ENCODE measurements around the gene ATXN1.

Gene ATXN1

GRCh38 chr6:16665992-16666391 lies 95.3 kb downstream of the ATXN1 start:
- no peak overlapping the region for H3K23ac ChIP-seq (ENCODE audit: low read length)
- no peak overlapping the region for H2BK15ac ChIP-seq (replicated peaks; ENCODE audit: low read depth)
- no peaks in the 10 kb centered on the region for H3K79me1 ChIP-seq (ENCODE audit: low read length)
- no peaks in the 10 kb centered on the region for H3K4me1 ChIP-seq (ENCODE audit: control insufficient read depth, low read depth, low read length)
- H3K79me2 ChIP-seq (ENCODE audit: control insufficient read depth, insufficient read depth, low read length), result no peaks in the 10 kb centered on the region
- no peak overlapping the region for H3K9ac ChIP-seq (ENCODE audit: low read length)
- no peak overlapping the region for H3K4me3 ChIP-seq (ENCODE audit: low read length)
- no peak overlapping the region for H3K4me2 ChIP-seq (ENCODE audit: low read length)
- no peak overlapping the region for H3K27ac ChIP-seq (ENCODE audit: low read depth, low read length)
- no peak overlapping the region for H2BK5ac ChIP-seq (ENCODE audit: low read length)
- H4K8ac ChIP-seq (ENCODE audit: low read depth, low read length), result no peak overlapping the region
- no peak overlapping the region for H2AK5ac ChIP-seq (ENCODE audit: low read length)
- no peaks in the 10 kb centered on the region for H3K27me3 ChIP-seq (ENCODE audit: insufficient read depth, low read length, poor library complexity)
- no peak overlapping the region for H3K56ac ChIP-seq (ENCODE audit: low read length)
- H3K18ac ChIP-seq (ENCODE audit: low read length), result no peak overlapping the region
- H2BK120ac ChIP-seq (ENCODE audit: low read depth, low read length), result no peak overlapping the region
- no peaks in the 10 kb centered on the region for H3K36me3 ChIP-seq (ENCODE audit: control insufficient read depth, insufficient read depth, low read length)
- no peak overlapping the region for H4K5ac ChIP-seq (ENCODE audit: low read length)
- no peak for DNase-seq
- WGBS (ENCODE audit: extremely low coverage, insufficient coverage, low lambda C conversion rate), result no CpG with 5 or more reads among the region's 2 CpGs
- H3K4ac ChIP-seq (ENCODE audit: low read depth, low read length), result no peak overlapping the region

GRCh38 chr6:16665182-16665581 lies 96.1 kb downstream of the ATXN1 start:
- Histone ChIP-seq H4K5ac (ENCODE audit: low read length) (no peak overlapping the region), H2BK120ac (ENCODE audit: low read depth, low read length) (no peak overlapping the region), H2AK5ac (ENCODE audit: low read length) (no peak overlapping the region), H3K4me1 (ENCODE audit: control insufficient read depth, low read depth, low read length) (no peaks in the 10 kb centered on the region), H3K56ac (ENCODE audit: low read length) (no peak overlapping the region), H3K36me3 (ENCODE audit: control insufficient read depth, insufficient read depth, low read length) (no peaks in the 10 kb centered on the region), H2BK5ac (ENCODE audit: low read length) (no peak overlapping the region), H2BK15ac (replicated peaks; ENCODE audit: low read depth) (no peak overlapping the region), H3K23ac (ENCODE audit: low read length) (no peak overlapping the region), H3K27me3 (ENCODE audit: insufficient read depth, low read length, poor library complexity) (no peaks in the 10 kb centered on the region), H3K4ac (ENCODE audit: low read depth, low read length) (no peak overlapping the region), H3K27ac (ENCODE audit: low read depth, low read length) (no peak overlapping the region), H3K4me2 (ENCODE audit: low read length) (no peak overlapping the region), H4K8ac (ENCODE audit: low read depth, low read length) (no peak overlapping the region), H3K4me3 (ENCODE audit: low read length) (no peak overlapping the region), H3K18ac (ENCODE audit: low read length) (no peak overlapping the region), H3K9ac (ENCODE audit: low read length) (no peak overlapping the region), H3K79me1 (ENCODE audit: low read length) (no peaks in the 10 kb centered on the region), H3K79me2 (ENCODE audit: control insufficient read depth, insufficient read depth, low read length) (no peaks in the 10 kb centered on the region)
- WGBS (ENCODE audit: extremely low coverage, insufficient coverage, low lambda C conversion rate), result no CpG with 5 or more reads among the region's 1 CpG
- no peak for DNase-seq

DNA sequence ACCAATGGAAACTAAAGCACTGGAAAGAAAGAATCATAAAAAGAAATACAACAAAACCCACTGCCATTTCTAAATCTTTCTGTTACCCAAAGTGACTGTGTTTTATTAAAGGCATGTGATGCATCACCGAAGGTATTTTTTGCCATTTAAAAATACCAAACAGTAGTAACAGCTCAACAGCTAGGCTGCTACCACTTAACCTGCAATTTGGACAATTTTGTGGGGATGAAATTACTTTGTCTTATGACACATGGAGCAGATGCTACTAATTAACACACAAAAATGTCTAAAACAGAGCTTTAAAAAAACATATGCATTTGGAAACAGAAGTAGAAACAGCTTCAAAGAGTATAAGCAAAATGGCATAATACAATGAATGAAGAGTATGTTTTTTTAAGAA lies 97.4 kb downstream of the ATXN1 start:
- no peak for DNase-seq
- Histone ChIP-seq H3K56ac (ENCODE audit: low read length) (no peak overlapping the region), H3K4me2 (ENCODE audit: low read length) (no peak overlapping the region), H3K79me1 (ENCODE audit: low read length) (no peaks in the 10 kb centered on the region), H3K4me3 (ENCODE audit: low read length) (no peak overlapping the region), H3K27ac (ENCODE audit: low read depth, low read length) (no peak overlapping the region), H2BK15ac (replicated peaks; ENCODE audit: low read depth) (no peak overlapping the region), H2BK5ac (ENCODE audit: low read length) (no peak overlapping the region), H3K27me3 (ENCODE audit: insufficient read depth, low read length, poor library complexity) (no peaks in the 10 kb centered on the region), H3K79me2 (ENCODE audit: control insufficient read depth, insufficient read depth, low read length) (no peaks in the 10 kb centered on the region), H4K8ac (ENCODE audit: low read depth, low read length) (no peak overlapping the region), H3K23ac (ENCODE audit: low read length) (no peak overlapping the region), H3K18ac (ENCODE audit: low read length) (no peak overlapping the region), H4K5ac (ENCODE audit: low read length) (no peak overlapping the region), H3K4ac (ENCODE audit: low read depth, low read length) (no peak overlapping the region), H2AK5ac (ENCODE audit: low read length) (no peak overlapping the region), H3K36me3 (ENCODE audit: control insufficient read depth, insufficient read depth, low read length) (no peaks in the 10 kb centered on the region), H3K9ac (ENCODE audit: low read length) (no peak overlapping the region), H2BK120ac (ENCODE audit: low read depth, low read length) (no peak overlapping the region), H3K4me1 (ENCODE audit: control insufficient read depth, low read depth, low read length) (no peaks in the 10 kb centered on the region)
- WGBS (ENCODE audit: extremely low coverage, insufficient coverage, low lambda C conversion rate), result no CpG with 5 or more reads among the region's 1 CpG

DNA sequence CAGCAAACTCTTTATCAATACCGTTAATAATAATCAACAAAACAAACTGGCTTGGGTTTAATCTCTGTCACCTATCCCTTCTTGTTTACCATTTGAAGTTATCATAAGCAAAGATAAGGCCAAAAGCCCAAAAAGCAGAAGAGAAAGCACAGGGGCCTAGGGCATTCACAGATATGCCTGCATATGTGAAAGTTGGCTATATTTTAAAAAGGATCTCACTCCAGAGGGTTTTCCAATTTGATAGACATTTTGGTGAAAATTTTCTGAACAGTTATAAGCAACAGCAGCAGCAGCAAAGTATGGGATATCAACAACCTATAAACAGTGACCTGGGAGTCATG lies 101.1 kb downstream of the ATXN1 start:
- Histone ChIP-seq H4K5ac (ENCODE audit: low read length) (no peak overlapping the region), H3K4ac (ENCODE audit: low read depth, low read length) (no peak overlapping the region), H3K36me3 (ENCODE audit: control insufficient read depth, insufficient read depth, low read length) (no peaks in the 10 kb centered on the region), H3K9ac (ENCODE audit: low read length) (no peak overlapping the region), H3K79me2 (ENCODE audit: control insufficient read depth, insufficient read depth, low read length) (no peaks in the 10 kb centered on the region), H3K27ac (ENCODE audit: low read depth, low read length) (no peak overlapping the region), H2BK15ac (replicated peaks; ENCODE audit: low read depth) (no peak overlapping the region), H3K4me3 (ENCODE audit: low read length) (no peak overlapping the region), H3K79me1 (ENCODE audit: low read length) (no peaks in the 10 kb centered on the region), H2BK5ac (ENCODE audit: low read length) (no peak overlapping the region), H3K18ac (ENCODE audit: low read length) (no peak overlapping the region), H3K4me2 (ENCODE audit: low read length) (no peak overlapping the region), H3K27me3 (ENCODE audit: insufficient read depth, low read length, poor library complexity) (no peaks in the 10 kb centered on the region), H4K8ac (ENCODE audit: low read depth, low read length) (no peak overlapping the region), H3K23ac (ENCODE audit: low read length) (no peak overlapping the region), H3K56ac (ENCODE audit: low read length) (no peak overlapping the region), H2AK5ac (ENCODE audit: low read length) (no peak overlapping the region), H3K4me1 (ENCODE audit: control insufficient read depth, low read depth, low read length) (peaks cover 3% of the 10 kb centered on the region), H2BK120ac (ENCODE audit: low read depth, low read length) (no peak overlapping the region)
- no peak for DNase-seq
- WGBS (ENCODE audit: extremely low coverage, insufficient coverage, low lambda C conversion rate), result 100% methylated on average over 1 of the region's 1 CpG

DNA sequence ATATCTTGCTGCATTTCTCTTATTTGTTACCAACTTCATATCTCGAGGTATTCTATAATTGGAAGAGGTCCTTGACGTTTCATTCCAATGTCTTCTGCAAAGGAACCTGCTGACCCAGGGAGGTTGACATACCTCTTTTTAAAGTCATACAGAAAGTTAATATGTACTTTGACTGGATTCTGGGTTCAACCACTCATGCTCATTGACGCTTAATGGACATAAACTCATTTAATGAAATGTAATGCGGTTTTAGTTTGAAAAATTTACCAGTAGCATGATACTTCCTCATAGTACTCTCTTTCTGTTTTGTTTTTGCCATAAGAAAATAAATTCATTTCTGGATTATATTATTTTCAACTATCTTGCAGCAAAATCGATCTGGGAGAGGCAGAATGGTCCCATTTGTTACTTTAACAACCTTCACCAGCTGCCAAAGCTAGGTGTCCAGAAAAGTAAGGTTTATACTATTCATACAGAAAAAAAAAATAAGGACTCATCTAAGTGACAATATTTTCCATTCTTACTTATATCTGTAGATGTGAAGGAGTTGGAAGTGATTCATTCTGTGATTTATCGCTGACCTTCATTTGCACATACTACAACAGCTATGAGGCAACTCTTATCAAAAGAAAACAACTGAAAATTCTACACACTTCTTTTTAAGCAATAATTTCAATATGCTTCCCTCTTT lies 101.6 kb downstream of the ATXN1 start:
- no peak overlapping the region for H3K18ac ChIP-seq (ENCODE audit: low read length)
- no peak overlapping the region for H2BK120ac ChIP-seq (ENCODE audit: low read depth, low read length)
- no peak overlapping the region for H2BK15ac ChIP-seq (replicated peaks; ENCODE audit: low read depth)
- H3K27me3 ChIP-seq (ENCODE audit: insufficient read depth, low read length, poor library complexity), result no peaks in the 10 kb centered on the region
- H3K9ac ChIP-seq (ENCODE audit: low read length), result no peak overlapping the region
- no peak overlapping the region for H3K4ac ChIP-seq (ENCODE audit: low read depth, low read length)
- DNase-seq, result no peak
- H2AK5ac ChIP-seq (ENCODE audit: low read length), result no peak overlapping the region
- no peak overlapping the region for H3K27ac ChIP-seq (ENCODE audit: low read depth, low read length)
- no peak overlapping the region for H4K8ac ChIP-seq (ENCODE audit: low read depth, low read length)
- no peak overlapping the region for H3K56ac ChIP-seq (ENCODE audit: low read length)
- H2BK5ac ChIP-seq (ENCODE audit: low read length), result no peak overlapping the region
- no peak overlapping the region for H3K23ac ChIP-seq (ENCODE audit: low read length)
- H3K4me2 ChIP-seq (ENCODE audit: low read length), result no peak overlapping the region
- H3K4me1 ChIP-seq (ENCODE audit: control insufficient read depth, low read depth, low read length), result peaks cover 3% of the 10 kb centered on the region
- no peaks in the 10 kb centered on the region for H3K79me1 ChIP-seq (ENCODE audit: low read length)
- WGBS (ENCODE audit: extremely low coverage, insufficient coverage, low lambda C conversion rate), result no CpG with 5 or more reads among the region's 6 CpGs
- no peak overlapping the region for H3K4me3 ChIP-seq (ENCODE audit: low read length)
- H3K36me3 ChIP-seq (ENCODE audit: control insufficient read depth, insufficient read depth, low read length), result no peaks in the 10 kb centered on the region
- H4K5ac ChIP-seq (ENCODE audit: low read length), result no peak overlapping the region
- H3K79me2 ChIP-seq (ENCODE audit: control insufficient read depth, insufficient read depth, low read length), result no peaks in the 10 kb centered on the region

DNA sequence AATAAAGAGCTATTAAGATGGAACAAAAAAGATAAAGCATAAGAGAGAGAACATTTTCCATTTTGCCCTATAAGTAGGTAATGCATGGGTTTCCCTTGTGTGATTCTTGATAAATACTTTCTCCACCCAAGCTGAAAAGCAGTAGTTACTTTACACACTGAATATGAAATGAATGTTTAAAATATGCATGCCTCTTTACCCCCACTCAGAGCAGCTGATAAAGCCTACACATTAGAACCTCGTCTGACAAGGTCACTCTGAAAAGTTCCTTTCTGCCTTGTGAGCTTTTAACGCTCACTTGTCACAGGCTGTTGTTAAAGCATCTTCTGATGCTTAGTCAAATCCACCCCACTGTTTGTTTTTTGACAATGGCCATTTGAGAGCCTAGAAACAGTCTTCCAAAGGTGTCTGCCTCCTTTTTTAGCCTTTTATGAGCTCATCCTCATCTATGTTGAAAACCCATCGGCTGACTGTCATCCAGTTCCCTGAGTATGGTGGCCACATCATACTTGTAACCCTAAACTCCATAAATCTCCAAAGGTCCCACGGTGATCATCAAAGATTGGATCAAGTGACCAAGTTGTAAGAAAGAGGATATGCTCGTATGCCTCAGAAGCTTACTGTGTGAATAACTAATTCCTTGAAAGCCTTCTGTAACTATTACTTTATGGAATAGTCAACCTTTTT lies 102.8 kb downstream of the ATXN1 start:
- Histone ChIP-seq H3K79me1 (ENCODE audit: low read length) (no peaks in the 10 kb centered on the region), H2AK5ac (ENCODE audit: low read length) (no peak overlapping the region), H3K27me3 (ENCODE audit: insufficient read depth, low read length, poor library complexity) (no peaks in the 10 kb centered on the region), H3K9ac (ENCODE audit: low read length) (no peak overlapping the region), H3K27ac (ENCODE audit: low read depth, low read length) (no peak overlapping the region), H3K18ac (ENCODE audit: low read length) (no peak overlapping the region), H3K4me1 (ENCODE audit: control insufficient read depth, low read depth, low read length) (peaks cover 3% of the 10 kb centered on the region), H3K4me2 (ENCODE audit: low read length) (no peak overlapping the region), H3K4me3 (ENCODE audit: low read length) (no peak overlapping the region), H4K8ac (ENCODE audit: low read depth, low read length) (no peak overlapping the region), H3K36me3 (ENCODE audit: control insufficient read depth, insufficient read depth, low read length) (no peaks in the 10 kb centered on the region), H2BK5ac (ENCODE audit: low read length) (no peak overlapping the region), H3K23ac (ENCODE audit: low read length) (no peak overlapping the region), H3K4ac (ENCODE audit: low read depth, low read length) (no peak overlapping the region), H3K56ac (ENCODE audit: low read length) (no peak overlapping the region), H4K5ac (ENCODE audit: low read length) (no peak overlapping the region), H2BK120ac (ENCODE audit: low read depth, low read length) (no peak overlapping the region), H3K79me2 (ENCODE audit: control insufficient read depth, insufficient read depth, low read length) (no peaks in the 10 kb centered on the region), H2BK15ac (replicated peaks; ENCODE audit: low read depth) (no peak overlapping the region)
- WGBS (ENCODE audit: extremely low coverage, insufficient coverage, low lambda C conversion rate), result no CpG with 5 or more reads among the region's 5 CpGs
- DNase-seq, result peak; percentile 30
